EL (cell line): Measurements from ENCODE around the gene PACS2.
"Not testable (repeated sequence)": the region's sequence is repeated elsewhere in the genome, so short reads cannot be mapped to it uniquely, and the experiment has no call there.

Experiments used
- DNase-seq: peaks from one replicate; pipeline ENCODE4 v3.0.0-alpha.2; 2016

PACS2 gene

DNA sequence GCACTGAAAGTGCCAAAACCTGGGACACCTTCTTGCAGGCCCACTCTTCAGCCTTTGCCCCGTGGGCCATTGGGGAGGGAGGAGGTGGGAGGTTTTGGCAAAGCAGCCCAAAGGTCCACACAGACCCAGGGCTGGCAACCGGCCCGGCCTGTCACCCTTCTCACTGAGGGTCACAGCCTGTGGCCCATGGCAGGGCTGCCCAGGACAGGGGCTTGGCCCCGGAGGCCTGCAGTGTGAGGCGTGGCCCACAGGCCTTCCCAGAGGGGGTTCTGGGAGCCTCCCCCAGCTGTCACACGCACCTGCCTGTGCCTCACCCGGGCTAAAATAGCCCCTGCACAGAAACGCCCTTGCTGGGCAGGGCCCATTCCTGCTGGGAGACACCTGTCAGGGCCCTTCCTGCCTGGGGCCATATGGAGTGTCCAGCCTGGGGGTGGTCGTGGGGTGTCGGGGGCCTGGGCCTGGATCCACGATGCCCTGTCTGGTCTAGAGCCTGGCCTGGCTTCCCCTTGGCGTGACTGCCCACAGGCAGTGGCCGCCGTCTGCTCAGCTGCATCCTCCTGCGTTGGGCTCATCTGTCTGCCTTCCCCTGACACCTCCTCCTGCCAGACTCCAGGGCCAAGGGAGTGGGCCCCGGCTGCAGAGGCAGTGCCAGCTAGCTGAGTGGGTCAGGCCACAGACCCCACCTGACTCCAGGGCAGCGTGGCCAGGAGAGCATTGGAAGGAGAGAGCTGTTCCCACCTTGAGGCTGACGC is 19.2 kb downstream of the PACS2 start:
- DNase-seq: no peak

DNA sequence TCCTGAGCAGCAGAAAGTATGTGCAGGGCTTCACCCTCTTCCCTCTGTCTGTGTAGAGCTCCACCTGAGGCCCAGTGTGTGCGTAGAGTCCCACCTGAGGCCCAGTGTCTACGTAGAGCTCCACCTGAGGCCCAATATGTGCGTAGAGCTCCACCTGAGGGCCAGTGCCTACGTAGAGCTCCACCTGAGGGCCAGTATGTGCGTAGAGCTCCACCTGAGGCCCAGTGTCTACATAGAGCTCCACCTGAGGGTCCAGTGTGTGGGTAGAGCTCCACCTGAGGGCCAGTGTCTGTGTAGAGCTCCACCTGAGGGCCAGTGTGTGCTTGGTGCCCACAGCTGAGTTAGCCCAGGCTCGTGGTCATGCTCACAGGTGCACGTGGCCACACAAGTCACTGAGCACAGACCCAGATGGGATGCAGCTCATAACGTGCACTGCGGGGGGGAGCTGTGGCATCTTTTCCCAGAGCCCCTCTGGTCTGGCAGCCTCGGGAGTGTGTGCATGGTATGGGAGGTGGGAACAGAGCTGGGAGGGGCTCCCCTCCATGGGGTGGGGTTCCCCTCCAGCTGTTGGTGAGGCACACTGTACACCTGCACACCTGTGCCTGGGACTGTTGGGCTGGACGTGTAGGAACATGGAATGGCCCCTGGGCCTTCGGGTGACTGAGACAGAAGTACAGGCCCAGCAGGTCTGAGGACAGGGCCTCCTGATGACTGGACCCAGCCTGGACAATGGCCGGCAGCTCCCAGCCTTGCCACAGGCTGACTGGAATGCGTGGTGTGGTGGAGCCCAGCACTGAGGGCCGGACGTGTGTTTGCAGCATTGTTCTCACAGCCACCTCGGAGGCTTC is 20.1 kb downstream of the PACS2 start:
- DNase-seq: no peak

DNA sequence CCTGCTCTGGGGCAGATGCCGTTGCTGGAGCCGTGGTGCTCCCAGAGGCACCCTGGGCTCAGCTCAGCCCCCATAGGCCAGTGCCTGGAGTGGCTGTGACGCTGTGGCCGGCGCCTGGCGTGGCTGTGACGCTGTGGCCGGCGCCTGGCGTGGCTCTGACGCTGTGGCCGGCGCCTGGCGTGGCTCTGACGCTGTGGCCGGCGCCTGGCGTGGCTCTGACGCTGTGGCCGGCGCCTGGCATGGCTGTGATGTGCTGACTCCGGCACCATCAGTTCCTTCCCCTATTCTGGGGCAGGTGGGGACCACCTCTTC is 20.6 kb downstream of the PACS2 start:
- DNase-seq: not testable (repeated sequence)

DNA sequence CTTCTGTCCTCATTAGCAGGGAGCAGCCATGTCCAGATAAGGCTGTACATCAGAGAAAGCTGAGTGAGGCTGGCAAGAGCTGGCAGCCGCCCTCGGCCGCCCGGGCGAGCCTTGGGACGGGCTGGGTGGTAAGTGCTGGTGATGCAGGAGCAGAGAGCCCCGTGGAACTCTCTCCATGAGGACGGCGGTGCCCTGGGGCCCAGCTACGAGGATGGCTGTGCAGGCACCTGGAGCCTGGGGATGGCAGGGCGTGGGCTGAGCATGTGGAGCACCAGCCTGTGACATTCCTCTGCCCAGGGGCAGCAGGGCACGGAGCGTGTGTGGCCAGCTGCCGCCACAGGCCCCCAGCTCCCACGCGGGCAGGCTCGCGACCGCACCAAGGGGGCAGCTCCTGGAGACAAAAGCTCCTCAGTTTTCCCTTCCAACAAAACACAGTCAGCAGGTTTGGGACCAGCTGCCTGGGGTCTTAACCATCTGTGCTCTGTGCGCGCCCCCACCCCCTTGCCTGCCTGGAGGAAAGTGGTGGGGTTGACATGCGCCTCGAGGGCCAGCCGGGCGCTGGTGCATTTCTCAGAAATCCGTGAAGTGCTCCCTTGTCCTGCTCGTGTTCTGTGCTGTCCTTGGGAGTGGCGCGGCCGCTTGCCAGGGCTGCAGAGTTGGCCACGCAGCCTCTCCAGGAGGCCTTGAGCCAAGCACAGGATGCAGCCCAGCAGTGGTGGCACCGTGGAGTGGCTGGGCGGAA is 21.4 kb downstream of the PACS2 start:
- DNase-seq: no peak

DNA sequence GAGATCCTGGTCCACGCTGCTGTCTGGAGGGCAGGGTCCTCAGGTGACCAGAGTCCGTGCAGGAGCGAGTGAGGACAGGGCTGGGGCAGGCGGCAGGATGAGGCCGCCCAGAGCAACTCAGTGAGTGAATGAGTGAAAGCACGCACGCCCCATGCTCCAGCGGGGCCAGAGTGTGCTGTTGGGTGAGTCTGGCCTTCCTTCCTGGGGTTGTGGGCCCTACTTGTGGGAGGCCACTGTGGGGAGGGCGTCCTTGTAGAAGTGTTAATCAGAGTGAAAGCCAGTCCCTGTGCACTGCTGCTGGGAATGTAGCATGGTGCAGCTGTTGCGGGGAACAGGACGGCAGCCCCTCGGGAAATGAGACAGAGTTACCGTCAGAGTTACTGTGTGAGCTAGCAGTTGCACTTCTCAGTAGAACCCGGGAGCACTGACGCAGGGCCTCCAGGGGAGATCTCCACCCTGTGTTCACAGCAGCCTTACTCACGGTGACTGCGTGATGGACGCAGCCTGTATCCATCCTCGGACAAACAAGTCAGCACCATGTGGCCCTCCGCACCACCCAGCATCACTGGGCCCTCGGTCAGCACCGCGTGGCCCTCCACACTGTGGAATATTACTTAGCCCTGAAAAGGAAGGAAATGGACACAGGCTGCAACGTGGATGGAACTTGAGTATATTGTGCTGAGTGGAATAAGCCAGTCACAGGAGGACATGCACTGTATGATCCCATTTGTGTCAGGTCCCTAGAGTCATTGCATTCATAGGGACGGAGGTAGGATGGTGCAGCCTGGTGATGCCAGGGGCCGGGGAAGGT is 22.1 kb downstream of the PACS2 start:
- no peak for DNase-seq

DNA sequence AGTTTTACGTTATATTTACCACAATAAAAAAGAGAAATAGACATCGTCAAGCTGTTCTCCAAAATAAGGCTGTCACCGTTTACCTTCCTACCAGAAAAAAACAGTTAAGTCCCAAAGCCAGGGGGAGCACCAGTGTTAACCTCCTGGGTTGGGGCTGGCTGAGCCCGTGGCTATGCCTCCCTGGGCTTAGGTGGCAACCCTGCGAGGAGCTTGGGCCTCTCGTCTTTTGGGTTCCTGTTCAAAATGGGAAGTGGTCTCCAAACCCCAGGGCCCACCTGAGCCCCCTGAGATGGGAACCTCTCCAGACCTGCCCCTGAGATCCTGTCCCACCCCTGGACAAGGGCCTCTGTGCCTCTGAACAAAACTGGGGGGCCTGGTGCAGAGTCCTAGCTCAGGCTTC is 22.9 kb downstream of the PACS2 start:
- no peak for DNase-seq

DNA sequence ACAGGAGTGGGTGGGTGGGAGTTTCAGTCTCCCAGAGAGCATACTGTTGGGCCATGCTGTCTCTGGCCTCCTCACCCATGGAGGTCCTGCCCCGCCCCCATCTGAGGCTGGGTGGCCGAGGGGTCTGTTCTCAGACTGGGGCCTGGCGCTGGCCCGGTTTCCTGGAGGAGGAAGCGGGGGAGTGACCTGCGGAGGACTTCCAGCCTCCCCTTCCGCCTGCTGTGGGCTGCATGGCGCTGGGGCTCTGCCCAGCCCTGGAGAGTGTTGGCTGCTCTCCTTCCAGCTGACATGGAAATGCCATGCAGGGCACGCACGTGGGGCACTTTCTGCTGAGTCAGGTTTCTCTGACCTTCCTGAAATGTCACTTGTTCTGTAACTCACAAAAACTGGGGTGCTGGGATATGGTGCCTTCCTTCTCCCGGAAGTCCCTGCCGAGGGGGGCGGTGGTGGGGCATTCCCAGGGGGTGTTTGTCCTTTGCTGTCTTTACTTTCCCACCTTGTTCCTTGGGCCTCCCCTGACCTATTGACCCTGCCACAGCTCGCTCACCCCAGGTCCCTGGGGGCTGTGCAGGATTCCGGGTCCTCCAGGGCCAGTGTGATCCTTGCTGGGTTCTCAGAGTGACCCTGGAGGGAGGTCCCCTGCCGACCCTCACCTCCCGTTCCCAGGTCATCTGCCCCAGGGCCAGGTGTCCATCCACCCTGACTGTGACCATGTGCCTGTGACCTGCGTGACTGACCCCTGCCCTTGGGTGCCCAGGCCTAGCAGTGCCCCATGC is 23.6 kb downstream of the PACS2 start:
- no peak for DNase-seq

DNA sequence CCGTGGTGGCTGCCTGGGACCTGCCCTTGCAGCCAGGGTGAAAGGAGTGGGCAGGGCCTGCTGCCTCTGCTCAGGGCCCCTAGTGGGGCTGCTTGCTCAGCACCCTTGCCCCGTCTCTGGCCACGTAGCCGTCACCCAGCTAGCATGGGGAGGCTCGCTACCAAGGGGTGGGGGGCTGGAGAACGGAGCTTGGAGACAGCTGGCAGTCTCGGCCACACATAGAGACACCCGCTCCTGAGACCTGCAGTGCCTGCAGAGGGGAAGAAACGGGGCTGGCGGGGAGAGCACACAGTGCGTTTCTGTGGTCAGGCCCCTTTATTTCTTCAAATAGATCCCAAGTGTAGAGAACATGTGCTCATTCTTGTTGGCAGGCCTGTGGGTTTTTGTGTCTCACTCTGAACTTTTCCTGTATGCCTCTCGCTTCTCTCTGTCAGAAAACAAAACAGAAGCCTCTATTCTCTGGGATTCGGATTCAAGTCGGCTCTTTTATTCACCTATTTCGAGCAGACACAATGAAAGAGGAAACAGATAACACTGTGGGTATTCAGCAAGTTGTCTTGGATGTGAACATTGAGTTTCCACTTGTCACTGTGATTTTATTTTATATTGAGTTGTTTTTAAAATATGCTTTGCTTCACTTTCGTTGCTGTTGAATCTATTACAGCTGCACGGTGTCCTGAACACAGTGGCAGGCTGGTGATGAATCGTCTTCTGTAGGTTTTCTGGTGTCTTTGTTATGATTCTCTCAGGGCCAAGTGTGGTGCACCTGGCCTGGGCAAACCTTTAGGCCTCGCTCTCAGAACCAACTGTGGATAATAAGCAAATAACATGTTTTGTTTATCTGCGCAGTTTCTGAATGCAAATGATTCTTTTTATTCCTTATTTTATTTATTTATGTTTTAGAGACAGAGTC is 26.5 kb downstream of the PACS2 start:
- DNase-seq: no peak

DNA sequence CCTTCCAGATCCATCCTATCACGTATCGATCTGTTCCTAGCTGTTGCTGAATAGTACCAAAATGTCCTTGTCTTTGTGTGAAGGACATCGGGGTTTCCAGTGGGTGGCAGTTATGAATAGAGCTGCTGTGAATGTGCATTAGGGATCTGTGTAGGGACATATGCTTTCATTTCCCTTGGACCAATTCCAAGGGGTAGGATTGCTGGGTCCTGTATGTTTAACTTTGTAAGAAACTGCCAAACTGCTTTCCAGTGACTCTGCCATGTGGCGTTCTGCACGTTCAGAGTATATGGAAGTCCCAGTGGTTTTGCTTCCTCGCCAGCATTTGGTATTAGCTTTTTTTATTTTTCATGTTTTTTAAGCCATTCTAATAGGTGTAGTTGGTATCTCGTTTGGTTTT is 28.6 kb downstream of the PACS2 start:
- DNase-seq: no peak

DNA sequence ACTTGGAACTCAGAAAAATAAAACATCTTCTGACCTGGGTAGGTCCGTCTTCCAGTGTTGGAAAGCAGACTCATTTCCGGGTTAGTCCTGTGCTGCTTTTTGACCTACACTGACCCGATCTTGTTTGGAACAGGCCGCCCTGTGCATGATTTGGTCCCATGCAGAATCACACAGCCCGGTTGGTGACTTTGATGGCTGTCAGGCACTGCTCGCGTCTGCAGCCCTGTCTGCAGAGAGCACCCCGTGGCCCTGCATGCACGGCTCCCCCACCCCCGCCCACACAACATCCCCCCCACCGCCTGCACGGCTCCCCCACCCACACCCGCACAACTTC is 31.6 kb downstream of the PACS2 start:
- DNase-seq: no peak

DNA sequence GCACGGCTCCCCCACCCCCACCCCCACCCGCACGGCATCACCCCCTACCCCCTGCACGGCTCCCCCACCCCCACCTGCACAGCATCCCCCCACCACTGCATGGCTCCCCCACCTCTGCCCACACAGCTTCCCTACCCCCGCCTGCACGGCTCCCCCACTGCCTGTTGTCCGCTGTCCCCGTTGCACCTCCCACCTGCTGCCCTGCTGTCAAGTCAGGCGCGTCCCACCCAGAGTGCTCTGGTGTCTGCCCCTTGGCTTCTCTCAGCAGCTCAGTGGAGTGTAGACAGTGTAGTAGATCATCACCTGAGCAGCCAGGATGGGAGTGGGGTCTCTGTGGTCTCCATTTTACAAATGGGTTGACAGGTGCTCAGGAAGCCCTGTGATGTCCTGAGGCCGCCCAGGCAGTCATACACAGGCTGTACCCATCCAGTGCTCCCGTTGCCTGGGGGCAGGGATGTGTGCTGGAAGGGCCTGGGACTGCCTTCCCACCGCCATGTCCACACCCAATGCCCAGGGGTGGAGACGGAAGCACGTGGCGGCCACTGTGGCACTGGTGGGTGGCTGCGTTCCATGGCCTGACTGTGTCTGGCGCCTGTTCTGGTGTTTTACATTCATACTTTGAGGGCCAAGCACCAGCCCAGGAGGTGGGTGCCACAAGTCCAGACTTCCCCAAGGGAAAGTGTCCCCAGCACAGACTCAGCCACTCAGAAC is 32.5 kb downstream of the PACS2 start:
- no peak for DNase-seq

DNA sequence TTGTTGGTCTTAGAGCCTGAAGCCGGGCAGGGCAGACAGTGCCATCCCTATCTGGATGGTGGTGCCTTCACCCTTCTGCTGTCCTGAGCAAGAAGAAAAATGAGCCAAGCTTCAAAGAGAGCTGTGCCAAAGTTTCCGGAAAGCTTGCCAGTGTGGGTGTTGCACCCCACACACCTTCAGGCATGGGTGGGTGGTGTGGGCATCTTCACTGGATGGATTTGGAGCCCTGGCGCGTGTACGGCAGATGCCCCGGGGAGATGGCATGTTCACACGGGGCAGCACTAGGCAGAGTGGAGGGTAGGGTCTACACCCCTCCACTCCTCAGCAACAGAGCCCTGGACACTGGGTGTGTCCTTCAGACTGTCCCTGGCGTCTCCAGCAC is 33.0 kb downstream of the PACS2 start:
- no peak for DNase-seq

DNA sequence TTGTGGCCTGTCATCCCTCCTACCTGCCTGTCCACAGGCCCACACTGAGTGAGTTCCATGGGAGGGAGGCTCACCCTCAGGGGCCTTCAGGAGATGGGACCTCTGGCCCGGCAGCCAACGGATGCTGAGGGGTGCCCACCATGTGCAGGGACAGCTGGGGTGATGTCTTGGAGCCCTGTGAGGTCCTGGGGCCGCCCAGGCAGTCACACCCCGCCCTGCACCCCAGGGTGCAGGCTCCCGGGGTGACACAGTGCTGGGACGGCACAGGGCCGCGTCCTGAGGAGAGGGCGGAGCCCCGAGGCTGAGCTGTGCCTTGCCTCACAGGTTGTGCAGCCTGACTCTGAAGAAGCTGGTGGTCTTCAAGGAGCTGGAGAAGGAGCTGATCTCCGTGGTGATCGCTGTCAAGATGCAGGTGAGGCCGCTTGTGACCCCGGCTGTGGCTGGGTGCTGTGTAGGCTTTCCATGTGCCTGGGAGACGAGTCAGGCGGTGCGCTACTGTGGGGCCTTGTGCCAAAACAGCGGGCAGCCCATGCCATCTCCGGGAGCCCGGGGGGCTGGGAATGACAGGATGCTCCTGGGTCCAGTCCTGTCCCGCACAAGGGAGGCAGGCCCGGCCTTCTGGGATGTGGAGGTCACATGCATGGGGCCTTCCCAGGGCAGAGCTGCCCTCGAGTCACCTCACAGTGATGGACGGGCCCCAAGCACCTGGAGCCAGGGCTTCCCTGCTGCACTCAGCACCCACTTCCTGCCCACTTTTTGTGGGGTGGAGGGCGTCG is 33.8 kb downstream of the PACS2 start:
- DNase-seq: no peak

DNA sequence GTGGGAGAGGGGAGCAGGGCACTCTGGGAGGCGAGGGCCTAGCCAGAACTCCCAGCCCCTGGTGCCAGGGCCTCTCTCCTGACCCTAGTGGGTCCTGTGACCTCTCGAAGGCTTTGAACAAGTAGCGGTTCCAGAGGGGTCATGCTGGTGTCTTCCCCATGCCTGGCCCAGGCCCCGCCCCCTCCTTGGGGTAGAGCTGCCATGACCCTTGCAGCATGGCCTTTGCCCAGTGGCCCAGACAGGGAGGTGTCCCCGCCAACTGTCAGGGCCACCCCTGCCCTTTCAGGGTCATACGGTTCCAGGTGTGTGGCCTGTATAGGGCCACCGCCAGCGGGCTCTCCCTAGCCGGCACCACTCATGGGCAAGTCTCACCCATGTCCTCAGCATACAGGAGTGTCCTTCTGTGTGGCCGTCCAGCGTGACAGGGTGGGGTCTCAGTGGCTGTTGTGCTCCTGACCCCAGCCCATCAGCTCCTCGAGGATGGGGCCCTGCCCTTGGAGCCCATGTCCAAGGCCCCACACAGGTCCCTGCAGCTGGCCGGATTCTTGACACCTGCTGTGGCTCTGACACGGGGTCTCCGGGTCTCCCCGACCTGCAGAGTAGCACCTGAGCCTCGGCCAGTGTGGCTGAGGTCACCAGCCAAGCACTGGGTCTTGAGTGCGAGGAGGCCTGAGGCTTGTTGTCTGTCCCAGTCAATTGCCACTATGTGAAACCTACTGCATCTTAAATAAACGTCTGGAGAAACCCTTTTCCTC is 34.6 kb downstream of the PACS2 start:
- no peak for DNase-seq

DNA sequence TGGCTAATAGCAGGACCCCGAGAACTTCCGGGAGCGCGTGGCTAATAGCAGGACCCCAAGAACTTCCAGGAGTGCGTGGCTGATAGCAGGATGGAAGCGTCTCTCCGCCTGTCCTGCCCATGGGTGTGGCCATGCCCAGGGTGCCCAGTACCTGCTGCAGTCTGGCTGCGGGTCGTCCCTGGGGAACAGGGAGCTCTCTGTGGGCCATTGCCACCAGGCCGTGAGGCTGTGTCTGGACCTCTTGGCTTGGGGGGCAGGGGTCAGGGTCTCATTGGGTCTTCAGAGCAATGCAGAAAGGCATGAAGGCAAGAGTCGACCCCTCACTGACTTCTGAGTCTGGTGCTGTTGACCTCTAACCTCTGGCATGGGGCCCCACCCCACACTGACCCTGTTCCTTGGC is 35.4 kb downstream of the PACS2 start:
- DNase-seq: no peak

DNA sequence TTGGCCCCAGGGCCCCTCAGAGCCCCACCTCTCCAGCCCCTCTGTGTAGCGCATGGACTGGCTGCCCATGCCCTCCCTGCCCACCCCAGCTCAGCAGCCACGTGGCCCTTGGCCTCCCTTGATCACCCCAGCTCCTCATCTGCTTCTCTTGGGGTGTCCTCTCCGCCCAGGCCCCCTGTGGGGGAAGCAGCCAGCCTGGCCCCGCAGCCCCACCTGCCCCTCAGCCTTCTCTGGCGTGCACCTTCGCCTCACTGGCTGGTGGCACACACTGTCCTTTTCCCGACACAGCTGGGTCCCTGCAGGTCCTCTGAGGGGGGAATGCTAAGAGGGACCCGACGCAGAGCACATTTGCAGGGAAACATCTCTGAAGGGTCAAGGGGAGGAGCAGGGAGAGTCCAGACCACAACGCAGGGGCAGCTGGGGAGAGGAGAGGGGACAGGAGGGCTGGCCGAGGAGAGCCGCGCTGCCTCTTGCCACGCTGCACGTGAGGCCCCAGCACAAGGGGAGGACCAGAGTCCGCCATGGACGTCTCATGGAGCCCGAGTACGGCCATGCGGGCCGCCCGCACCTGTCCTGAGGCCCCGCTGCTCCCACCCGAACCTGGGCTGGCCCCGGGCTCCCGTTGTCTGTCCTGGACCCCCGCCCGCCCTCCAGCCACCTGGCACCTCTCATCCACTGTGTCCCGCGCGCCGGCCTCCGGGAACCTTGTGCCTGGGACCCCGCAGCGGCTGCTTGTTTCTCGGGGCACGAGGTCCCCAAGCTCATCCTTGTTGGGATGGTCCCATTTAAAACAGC is 36.1 kb downstream of the PACS2 start:
- no peak for DNase-seq

DNA sequence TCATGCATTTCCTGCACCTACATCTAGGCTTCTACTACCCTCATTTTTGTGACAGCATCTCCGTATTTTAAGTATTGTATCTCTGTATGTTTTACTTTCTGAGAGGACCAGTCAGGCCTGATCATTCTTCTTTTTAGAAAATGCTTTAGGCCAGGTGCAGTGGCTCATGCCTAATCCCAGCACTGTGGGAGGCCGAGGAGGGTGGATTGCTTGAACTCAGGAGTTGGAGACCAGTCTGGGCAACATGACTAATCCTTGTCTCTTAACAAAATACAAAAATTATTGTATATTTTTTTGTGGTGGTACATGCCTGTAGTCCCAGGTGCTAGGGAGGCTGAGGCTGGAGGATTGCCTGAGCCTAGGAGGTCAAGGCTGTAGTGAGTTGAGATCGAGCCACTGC is 36.9 kb downstream of the PACS2 start:
- DNase-seq: no peak
